SU-DHL-6 (cell line): ENCODE data around the gene MED8.

Source experiments
- EZH2phosphoT487 ChIP-seq: fragments of 200-600 bp; sonication (generic), shearing (Covaris generic); conservative IDR thresholded peaks from 2 replicates; pipeline ENCODE4 v1.6.1; 2018; ENCODE audit warnings: mild to moderate bottlenecking, antibody characterized with exemption, low read length, moderate library complexity, mixed read lengths
- TF ChIP-seq, protein P1 (sequence below): fragments of 200-600 bp; sonication (generic); IDR thresholded peaks from one replicate; pipeline ENCODE4 v1.5.1; 2017; ENCODE audit warnings: antibody characterized with exemption, mild to moderate bottlenecking, low read length, moderate library complexity; ENCODE audit not compliant: insufficient read depth, poor library complexity, severe bottlenecking

DNA sequence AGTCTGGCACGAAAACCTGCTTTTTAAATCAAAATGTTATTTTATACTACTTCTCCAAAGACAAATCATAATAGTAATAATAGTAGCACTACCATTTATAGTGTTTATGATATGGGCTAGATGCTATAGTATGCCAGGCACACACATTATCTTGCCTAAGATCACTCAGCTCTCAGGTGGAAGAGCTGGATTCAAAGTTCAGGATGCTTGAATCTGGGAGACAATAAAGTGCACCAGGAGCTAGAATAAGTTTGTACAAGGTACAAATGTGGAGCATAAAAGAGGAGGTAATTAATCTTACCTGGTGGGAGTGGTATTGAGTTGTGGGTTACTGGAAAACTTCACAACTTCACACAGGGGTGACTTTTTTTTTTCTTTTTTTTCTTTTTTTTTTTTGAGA is 11.8 kb downstream of the MED8 start:
- TF ChIP-seq, protein P1, sequence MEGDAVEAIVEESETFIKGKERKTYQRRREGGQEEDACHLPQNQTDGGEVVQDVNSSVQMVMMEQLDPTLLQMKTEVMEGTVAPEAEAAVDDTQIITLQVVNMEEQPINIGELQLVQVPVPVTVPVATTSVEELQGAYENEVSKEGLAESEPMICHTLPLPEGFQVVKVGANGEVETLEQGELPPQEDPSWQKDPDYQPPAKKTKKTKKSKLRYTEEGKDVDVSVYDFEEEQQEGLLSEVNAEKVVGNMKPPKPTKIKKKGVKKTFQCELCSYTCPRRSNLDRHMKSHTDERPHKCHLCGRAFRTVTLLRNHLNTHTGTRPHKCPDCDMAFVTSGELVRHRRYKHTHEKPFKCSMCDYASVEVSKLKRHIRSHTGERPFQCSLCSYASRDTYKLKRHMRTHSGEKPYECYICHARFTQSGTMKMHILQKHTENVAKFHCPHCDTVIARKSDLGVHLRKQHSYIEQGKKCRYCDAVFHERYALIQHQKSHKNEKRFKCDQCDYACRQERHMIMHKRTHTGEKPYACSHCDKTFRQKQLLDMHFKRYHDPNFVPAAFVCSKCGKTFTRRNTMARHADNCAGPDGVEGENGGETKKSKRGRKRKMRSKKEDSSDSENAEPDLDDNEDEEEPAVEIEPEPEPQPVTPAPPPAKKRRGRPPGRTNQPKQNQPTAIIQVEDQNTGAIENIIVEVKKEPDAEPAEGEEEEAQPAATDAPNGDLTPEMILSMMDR: no peak
- no peak for TF ChIP-seq EZH2phosphoT487
